HepG2 (cell line): Measurements from ENCODE around the gene SNX9.

Source experiments
- CTCF ChIP-seq: sonication (generic); formaldehyde crosslinking; IDR thresholded peaks from 2 replicates; pipeline ENCODE4 v1.5.0; 2020; ENCODE audit warnings: mild to moderate bottlenecking, missing genetic modification reagents, moderate library complexity
- HDAC2 ChIP-seq: sonication (generic); formaldehyde crosslinking; IDR thresholded peaks from 2 replicates; pipeline ENCODE4 v1.4.0; 2020; ENCODE audit warnings: missing genetic modification reagents
- YY1 ChIP-seq: IDR thresholded peaks from 2 replicates; pipeline ENCODE4 v1.6.1; 2011; ENCODE audit warnings: low read length, low read depth, moderate library complexity, mild to moderate bottlenecking; ENCODE audit not compliant: insufficient read depth, insufficient replicate concordance
- ZNF891 ChIP-seq: sonication (generic); formaldehyde crosslinking; IDR thresholded peaks from 2 replicates; pipeline ENCODE4 v1.5.0; 2020; ENCODE audit warnings: mild to moderate bottlenecking, missing genetic modification reagents
- TF ChIP-seq, protein P1 (sequence below): sonication (generic); formaldehyde crosslinking; conservative IDR thresholded peaks from 2 replicates; pipeline ENCODE4 v1.5.0; 2020; ENCODE audit warnings: missing genetic modification reagents

DNA sequence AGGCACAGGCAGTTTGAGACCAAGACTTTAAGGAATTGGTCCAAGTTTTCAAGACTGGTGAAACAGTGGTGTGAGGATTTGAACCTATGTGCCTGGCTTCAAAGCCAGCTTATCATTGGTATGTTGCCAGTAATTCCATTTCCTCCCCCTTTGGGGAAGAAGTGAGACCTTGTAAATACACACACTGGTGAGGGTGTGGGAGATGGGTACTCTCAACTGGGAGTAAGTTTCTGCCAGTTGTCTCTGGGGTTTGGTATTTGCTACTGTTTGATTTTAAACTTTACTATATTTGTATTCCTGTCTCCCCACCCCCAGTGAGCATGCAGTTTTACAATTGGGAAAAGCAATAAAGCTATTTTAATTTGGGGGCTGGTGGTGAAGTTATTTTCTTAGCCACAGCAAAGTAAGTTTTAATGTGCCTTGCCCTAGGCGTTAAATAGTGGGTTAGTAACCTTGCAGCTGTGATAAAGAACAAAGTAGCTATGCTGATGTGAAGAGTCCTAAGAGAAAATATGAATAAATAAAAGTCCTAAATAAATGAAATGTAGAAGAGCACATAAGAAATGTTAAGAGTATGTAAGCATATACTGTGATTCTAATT lies 31.0 kb downstream of the SNX9 start:
- TF ChIP-seq HDAC2 (CRISPR knock-in tag) (no peak), YY1 (no peak), ZNF891 (CRISPR knock-in tag) (no peak), CTCF (CRISPR knock-in tag) (no peak)
- TF ChIP-seq, protein P1, sequence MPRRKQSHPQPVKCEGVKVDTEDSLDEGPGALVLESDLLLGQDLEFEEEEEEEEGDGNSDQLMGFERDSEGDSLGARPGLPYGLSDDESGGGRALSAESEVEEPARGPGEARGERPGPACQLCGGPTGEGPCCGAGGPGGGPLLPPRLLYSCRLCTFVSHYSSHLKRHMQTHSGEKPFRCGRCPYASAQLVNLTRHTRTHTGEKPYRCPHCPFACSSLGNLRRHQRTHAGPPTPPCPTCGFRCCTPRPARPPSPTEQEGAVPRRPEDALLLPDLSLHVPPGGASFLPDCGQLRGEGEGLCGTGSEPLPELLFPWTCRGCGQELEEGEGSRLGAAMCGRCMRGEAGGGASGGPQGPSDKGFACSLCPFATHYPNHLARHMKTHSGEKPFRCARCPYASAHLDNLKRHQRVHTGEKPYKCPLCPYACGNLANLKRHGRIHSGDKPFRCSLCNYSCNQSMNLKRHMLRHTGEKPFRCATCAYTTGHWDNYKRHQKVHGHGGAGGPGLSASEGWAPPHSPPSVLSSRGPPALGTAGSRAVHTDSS, result no peak
